Measurements from ENCODE around the gene GRM4.

Gene GRM4

DNA sequence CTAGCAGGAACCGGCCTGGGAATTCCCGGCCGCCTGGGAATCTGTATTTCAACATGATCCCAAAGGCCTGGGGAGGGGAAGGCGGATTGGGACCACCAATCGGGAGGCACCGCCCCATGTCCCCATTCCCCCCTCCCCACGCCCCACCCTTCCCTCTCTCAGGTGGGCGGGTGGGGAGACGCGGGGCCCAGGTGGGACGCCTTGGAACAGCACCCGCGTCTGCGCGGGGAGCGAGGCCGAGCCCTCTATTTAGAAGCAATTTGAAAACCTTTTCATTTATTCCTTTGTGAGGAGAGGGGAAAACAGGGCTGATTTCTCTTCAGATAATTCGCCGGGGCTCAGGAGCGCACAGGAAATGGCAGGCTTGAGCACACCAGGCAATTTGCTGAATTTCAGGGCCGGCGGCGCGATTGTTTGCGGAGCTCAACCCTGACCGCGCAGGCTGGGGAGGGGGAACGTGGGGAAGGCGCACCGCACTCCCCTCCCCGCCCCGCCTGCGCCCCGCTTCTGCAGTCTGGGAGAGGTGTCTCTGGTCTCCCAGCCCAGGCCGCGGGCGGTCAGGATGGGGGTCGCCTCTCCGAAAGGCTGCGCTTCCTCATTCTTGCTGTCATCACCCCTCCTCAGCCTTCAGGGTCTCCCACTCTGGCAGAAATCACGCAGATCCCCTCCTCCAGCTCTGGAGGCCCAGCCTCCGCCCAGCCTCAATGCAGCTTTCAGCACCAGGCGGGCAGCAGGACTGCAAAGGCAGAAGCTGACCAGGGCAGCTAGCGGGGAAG is 170.0 kb downstream of the GRM4 start:
- DNase-seq = no peak

DNA sequence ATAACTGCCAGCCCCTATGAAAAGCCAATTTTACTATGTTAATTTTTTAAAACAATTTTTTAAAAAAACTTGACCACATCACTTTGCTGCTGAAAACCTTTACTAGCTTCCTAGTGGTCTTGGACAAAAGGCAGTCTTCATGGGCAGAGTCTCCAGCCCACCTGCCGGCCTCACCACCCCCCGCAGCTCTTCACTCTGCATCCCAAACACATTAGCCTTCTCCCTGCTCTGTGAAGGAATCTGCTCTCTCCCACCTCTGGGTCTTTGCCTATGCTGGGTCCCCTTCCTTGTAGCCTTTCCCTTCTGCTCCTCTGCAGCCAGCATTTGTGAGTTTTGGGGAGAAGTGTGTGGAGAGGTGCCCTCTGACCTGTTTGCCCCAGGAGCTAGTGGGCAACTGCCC is 171.4 kb downstream of the GRM4 start:
- DNase-seq = no peak

DNA sequence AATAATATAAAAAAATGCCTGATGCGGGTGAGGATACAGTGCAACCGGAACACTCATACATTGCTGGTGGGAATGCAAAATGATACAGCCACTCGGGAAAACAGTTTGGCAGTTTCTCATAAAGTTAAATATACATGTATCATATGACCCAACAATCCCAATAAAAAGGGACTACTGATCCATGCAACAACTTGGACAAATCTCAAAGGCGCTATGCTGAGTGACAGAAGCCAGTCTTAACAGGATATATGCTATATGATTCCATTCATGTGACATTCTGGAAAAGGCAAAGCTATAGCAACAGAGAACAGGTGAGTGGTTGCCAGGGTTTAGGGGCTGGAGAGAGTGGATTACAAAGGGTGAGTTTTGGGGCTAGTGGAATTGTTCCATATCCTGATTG is 171.9 kb downstream of the GRM4 start:
- no peak for DNase-seq

DNA sequence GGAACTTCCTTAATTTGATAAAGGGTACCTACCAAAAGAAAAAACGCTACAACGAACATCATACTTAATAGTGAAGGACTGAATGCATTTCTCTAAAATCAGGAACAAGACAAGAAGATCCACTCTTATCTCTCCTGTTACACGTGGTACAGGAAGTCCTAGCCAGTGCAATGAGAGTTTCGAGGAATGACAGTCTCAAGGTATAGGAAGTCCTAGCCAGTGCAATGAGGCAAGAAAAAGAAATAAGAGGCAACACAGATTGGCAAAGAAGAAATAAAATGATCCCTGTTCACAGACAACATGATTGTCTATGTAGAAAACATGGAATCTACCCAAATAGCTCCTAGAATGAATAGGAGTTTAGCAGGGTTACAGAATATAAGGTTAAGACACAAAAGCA is 174.3 kb downstream of the GRM4 start:
- no peak for DNase-seq
